Ishikawa (cell line): ENCODE data around the gene SLC29A1.

Source experiments
- NFIC ChIP-seq: IDR thresholded peaks from 2 replicates; pipeline ENCODE4 v1.6.1; 2012
- RAD21 ChIP-seq: IDR thresholded peaks from 2 replicates; pipeline ENCODE4 v1.6.1; 2012; ENCODE audit warnings: low read depth
- TAF1 ChIP-seq: IDR thresholded peaks from 2 replicates; pipeline ENCODE4 v1.6.1; 2012; ENCODE audit warnings: low read depth, mild to moderate bottlenecking
- TCF12 ChIP-seq: IDR thresholded peaks from 2 replicates; pipeline ENCODE4 v1.6.1; 2012; ENCODE audit warnings: low read depth

- no peak for TF ChIP-seq TAF1
- TF ChIP-seq RAD21: no peak
- no peak for TF ChIP-seq TCF12
- TF ChIP-seq NFIC: no peak
These were observed 46.6 kb downstream of the SLC29A1 start, which contains the start of gene TMEM151B for GRCh38 chr6:44269921-44270525.
